GM10847 (cell line): ENCODE results near the gene RAB34.

Source experiments
- POLR2A ChIP-seq: IDR thresholded peaks from 2 replicates; pipeline ENCODE4 v1.6.1; 2011; ENCODE audit not compliant: insufficient read length; ENCODE audit errors: extremely low read depth

Gene RAB34

DNA sequence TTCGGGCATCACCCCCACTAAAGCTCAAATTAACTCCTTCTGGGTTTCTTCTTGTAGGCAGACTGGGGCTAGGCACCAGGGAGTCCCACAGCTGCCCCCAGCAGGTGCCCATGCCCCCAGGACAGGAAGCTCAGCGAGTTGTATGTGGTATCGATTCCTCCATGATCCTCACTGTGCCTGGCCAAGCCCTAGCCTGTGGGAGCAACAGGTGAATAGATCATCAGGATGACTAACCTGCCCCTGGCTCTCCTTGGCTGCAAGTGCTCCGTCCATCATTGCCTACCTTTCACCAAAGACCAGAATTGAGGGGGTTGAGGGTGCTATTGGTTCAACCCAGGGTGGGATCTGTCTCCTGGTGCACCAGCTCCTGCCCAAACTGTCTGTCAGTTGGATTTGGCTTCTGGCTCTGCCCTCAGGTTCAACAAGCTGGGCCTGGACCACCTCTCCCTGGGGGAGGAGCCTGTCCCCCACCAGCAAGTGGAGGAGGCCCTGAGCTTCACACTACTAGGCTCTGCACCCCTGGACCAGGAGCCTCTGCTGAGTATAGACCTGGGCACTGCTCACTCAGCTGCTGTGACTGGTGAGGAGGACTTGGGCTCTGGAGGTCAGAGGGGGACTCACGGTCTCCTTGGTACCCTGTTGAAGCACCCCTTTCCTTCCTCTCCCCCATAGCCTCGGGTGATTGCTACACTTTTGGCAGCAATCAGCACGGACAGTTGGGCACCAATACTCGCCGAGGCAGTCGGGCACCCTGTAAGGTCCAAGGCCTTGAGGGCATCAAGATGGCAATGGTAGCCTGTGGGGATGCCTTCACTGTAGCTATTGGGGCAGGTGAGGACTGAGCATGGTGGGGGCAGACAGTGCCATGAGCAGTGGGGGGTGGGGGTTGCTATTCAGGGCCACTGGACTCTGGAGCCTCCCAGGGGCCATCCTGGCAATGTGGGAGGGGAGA, 23.0 kb upstream of the RAB34 start:
- TF ChIP-seq POLR2A = no peak

- peak; percentile 11 for TF ChIP-seq POLR2A
Observed at GRCh38 chr17:28738680-28739384, 21.2 kb upstream of the RAB34 start.

DNA sequence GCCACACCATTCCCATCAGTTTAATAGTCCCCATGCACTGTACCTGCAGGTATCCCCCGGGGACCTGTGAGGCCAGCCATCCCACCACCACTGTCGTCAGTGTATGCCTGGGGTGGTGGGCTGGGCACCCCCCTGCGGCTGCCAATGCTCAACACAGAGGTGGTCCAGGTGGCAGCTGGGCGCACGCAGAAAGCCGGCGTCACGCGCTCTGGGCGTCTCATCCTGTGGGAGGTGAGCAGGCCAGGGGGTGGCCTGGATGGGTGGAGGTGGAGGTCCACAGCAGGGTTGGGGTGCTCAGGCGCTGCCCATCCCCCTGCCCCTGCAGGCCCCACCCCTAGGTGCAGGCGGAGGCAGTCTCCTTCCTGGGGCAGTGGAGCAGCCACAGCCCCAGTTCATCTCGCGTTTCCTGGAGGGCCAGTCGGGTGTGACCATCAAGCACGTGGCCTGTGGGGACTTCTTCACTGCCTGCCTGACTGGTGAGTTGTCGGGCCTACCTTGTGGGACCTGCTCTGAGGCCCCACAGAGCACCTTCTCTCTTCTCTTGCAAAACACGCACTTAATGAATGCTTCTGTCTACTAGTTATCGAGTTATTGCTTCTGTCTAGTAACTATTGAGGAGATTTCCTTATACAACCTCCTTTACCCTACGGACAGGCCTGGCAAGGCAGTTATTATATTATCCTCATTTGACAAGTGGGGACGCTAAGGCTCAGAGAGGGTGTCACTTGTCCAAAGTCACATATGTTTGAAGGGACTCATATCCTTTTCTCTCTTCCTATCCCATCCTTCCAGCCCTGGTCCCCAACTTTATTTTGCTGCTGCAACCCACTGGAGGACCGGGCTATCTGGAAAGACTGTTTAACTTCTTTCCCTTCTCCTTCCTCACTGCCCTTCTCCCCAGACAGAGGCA, 20.4 kb upstream of the RAB34 start:
- peak; percentile 66 for TF ChIP-seq POLR2A

DNA sequence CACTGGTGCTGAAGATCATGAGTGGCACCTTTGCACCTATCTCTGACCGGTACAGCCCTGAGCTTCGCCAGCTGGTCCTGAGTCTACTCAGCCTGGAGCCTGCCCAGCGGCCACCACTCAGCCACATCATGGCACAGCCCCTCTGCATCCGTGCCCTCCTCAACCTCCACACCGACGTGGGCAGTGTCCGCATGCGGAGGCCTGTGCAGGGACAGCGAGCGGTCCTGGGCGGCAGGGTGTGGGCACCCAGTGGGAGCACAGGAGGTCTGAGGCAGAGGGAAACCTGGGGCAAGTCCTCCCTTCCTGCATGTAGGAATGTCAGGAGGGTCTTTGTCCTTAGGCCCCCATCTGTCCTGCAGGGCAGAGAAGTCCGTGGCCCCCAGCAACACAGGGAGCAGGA, 19.6 kb upstream of the RAB34 start:
- TF ChIP-seq POLR2A = no peak

DNA sequence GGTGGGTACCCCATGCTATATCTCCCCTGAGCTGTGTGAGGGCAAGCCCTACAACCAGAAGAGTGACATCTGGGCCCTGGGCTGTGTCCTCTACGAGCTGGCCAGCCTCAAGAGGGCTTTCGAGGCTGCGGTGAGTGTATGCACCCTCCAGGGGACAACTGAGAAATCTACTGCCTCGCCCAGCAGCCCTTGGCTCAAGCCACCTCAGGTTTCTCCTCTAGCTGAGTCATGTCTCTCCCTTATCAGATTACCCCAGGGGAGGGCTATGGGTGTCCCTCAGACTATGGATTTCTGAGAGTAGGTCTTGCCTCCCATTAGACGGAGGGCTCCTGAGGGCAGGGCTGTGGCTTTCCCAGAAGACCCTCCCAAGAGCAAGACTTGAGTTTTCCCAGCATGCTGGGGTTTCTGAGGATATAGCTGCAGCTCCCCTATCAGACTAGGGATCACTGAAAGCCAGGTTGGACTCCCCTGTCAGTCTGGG, 17.6 kb upstream of the RAB34 start:
- TF ChIP-seq POLR2A = no peak

- TF ChIP-seq POLR2A = no peak
Observed at GRCh38 chr17:28734712-28735241, 17.1 kb upstream of the RAB34 start.

- no peak for TF ChIP-seq POLR2A
Observed at GRCh38 chr17:28733346-28733745, 15.7 kb upstream of the RAB34 start.

DNA sequence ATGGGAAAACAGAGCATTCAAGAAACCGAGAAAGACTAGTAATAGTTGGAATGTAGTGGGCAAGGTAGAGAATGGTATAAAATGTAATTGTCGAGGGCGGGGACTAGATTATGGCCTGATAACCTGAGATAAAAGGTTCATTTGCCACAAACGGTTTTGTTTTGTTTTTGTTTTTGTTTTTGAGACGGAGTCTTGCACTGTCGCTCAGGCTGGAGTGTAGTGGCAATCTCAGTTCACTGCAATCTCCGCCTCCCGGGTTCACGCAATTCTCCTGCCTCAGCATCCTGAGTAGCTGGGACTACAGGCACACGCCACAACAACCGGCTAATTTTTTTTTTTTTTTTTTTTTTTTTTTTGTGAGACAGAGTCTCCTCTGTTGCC, 12.3 kb upstream of the RAB34 start:
- no peak for TF ChIP-seq POLR2A

DNA sequence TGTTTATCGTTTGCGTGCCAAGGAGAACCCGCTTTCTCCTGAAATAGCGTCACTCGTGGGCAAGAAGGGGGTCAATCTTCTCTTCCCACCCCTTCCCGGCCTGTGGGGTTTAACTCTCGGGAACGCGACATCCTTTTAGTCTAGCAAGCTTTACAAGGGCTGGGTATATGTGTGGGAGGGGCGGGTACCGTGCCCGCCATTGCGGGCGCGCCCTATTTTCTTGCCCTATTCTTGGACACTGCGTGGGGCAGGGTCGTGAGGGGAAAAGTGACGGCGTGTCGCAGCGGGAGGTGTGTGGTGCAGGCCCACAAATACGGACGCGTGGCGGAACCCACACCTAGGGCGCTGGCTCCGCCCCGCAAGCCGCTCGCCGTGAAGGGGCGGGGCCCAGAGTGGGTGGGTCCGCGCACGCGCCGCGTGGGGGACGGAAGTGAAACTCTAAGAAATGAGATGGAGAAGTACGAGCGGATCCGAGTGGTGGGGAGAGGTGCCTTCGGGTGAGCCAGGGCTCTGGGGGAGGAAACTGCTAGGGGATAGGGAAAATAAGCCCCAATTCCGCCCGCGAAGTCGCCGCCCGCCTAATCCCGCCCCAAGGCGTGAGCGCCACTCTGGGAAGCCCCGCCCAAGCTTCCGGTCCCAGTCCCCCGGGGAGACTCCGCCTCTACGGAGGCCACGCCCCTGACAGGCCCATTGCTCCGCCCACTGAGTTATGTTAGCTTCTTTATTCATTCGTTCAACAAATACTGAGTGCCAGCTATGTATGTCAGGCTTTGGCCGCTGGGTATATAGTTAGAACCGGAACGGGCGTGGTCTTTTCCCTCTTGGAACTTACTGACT, 10.9 kb upstream of the RAB34 start, which contains the start of gene NEK8:
Gene NEK8, plus strand, starts transcription at position 425 of the 837 bp plus-strand sequence. Its CDS starts 26 bp downstream, at position 451.
- peak; percentile 63 for TF ChIP-seq POLR2A

- TF ChIP-seq POLR2A = peak; percentile 48
Observed at GRCh38 chr17:28726627-28727491, 9.2 kb upstream of the RAB34 start.

- no peak for TF ChIP-seq POLR2A
Observed at GRCh38 chr17:28726226-28726626, 8.6 kb upstream of the RAB34 start, which contains the start of gene TLCD1. Gene TLCD1 (minus strand): TSS chr17:28726233. CDS start chr17:28726097, 136 bp downstream.

DNA sequence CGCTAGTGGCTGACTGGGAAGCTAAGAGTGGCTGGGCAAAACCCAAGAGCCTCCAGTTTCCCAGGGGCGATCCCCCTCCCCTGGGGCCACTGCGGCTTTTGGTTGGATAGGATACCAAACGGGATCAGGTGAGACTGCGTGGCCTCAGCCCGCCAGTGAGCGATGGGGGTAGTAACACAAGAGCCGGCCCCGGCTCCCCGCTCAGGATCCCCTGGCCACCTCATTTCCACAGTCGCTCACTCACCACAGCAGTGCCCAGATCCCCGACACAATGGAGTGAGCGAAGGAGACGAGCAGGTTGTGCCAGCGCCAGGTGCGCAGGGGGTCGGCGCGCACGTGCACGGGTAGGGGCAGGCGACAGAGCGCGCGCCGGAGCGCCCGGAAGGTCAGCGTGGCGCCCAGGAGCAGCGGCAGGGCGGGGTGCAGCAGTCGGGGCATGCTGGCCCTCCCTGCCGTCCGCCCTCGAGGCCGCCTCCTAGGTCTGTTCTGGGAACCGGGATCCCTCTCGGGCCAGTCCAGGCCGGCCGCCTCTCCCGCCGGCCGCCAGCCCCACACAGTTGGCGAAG, 8.1 kb upstream of the RAB34 start:
- peak; percentile 24 for TF ChIP-seq POLR2A
